Ishikawa (cell line): ENCODE measurements around the gene N4BP2L2.

ENCODE experiments used
- CEBPB ChIP-seq: IDR thresholded peaks from 2 replicates; pipeline ENCODE4 v1.6.1; 2012
- CREB1 ChIP-seq: IDR thresholded peaks from 2 replicates; pipeline ENCODE4 v1.6.1; 2012; ENCODE audit warnings: low read depth
- EGR1 ChIP-seq: IDR thresholded peaks from 2 replicates; pipeline ENCODE4 v1.6.1; 2012
- EP300 ChIP-seq: IDR thresholded peaks from 2 replicates; pipeline ENCODE4 v1.6.1; 2012; ENCODE audit warnings: borderline replicate concordance
- FOXM1 ChIP-seq: IDR thresholded peaks from 2 replicates; pipeline ENCODE4 v1.6.1; 2012; ENCODE audit warnings: low read depth, borderline replicate concordance
- MAX ChIP-seq: IDR thresholded peaks from 2 replicates; pipeline ENCODE4 v1.6.1; 2012
- NFIC ChIP-seq: IDR thresholded peaks from 2 replicates; pipeline ENCODE4 v1.6.1; 2012
- RAD21 ChIP-seq: IDR thresholded peaks from 2 replicates; pipeline ENCODE4 v1.6.1; 2012; ENCODE audit warnings: low read depth
- TAF1 ChIP-seq: IDR thresholded peaks from 2 replicates; pipeline ENCODE4 v1.6.1; 2012; ENCODE audit warnings: low read depth, mild to moderate bottlenecking
- TCF12 ChIP-seq: IDR thresholded peaks from 2 replicates; pipeline ENCODE4 v1.6.1; 2012; ENCODE audit warnings: low read depth
- TEAD4 ChIP-seq: IDR thresholded peaks from 2 replicates; pipeline ENCODE4 v1.6.1; 2012
- YY1 ChIP-seq: IDR thresholded peaks from 2 replicates; pipeline ENCODE4 v1.6.1; 2012; ENCODE audit warnings: low read depth
- ZBTB7A ChIP-seq: IDR thresholded peaks from 2 replicates; pipeline ENCODE4 v1.6.1; 2012; ENCODE audit warnings: low read depth
- TF ChIP-seq, protein P1 (sequence below): IDR thresholded peaks from 2 replicates; pipeline ENCODE4 v1.6.1; 2012; ENCODE audit warnings: low read depth, mild to moderate bottlenecking
- TF ChIP-seq, protein P2 (sequence below): IDR thresholded peaks from 2 replicates; pipeline ENCODE4 v1.6.1; 2012

N4BP2L2 gene

DNA sequence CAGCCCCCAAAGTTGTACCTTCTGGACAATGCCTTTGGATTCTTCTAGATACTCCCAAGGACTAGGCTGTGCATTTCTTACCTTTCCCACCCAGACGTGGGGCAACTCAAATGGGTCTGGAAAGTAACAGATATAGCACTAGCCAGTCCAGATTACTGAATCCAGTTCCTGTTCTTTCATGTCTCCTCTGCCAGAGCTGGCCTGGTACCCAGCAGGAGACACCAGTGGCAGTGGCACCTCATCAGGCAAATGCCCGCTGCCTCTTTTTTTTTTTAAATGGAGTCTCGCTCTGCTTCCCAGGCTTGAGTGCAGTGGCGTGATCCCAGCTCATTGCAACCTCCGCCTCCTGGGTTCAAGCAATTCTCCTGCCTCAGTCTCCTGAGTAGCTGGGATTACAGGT is 43.2 kb downstream of the N4BP2L2 start:
- TF ChIP-seq NFIC (no peak), EP300 (no peak), CEBPB (no peak), YY1 (no peak), CREB1 (no peak), EGR1 (no peak), MAX (no peak), TCF12 (no peak), TEAD4 (no peak), RAD21 (no peak), TAF1 (no peak), ZBTB7A (no peak), FOXM1 (no peak)
- TF ChIP-seq, protein P1, sequence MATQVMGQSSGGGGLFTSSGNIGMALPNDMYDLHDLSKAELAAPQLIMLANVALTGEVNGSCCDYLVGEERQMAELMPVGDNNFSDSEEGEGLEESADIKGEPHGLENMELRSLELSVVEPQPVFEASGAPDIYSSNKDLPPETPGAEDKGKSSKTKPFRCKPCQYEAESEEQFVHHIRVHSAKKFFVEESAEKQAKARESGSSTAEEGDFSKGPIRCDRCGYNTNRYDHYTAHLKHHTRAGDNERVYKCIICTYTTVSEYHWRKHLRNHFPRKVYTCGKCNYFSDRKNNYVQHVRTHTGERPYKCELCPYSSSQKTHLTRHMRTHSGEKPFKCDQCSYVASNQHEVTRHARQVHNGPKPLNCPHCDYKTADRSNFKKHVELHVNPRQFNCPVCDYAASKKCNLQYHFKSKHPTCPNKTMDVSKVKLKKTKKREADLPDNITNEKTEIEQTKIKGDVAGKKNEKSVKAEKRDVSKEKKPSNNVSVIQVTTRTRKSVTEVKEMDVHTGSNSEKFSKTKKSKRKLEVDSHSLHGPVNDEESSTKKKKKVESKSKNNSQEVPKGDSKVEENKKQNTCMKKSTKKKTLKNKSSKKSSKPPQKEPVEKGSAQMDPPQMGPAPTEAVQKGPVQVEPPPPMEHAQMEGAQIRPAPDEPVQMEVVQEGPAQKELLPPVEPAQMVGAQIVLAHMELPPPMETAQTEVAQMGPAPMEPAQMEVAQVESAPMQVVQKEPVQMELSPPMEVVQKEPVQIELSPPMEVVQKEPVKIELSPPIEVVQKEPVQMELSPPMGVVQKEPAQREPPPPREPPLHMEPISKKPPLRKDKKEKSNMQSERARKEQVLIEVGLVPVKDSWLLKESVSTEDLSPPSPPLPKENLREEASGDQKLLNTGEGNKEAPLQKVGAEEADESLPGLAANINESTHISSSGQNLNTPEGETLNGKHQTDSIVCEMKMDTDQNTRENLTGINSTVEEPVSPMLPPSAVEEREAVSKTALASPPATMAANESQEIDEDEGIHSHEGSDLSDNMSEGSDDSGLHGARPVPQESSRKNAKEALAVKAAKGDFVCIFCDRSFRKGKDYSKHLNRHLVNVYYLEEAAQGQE: no peak
- TF ChIP-seq, protein P2, sequence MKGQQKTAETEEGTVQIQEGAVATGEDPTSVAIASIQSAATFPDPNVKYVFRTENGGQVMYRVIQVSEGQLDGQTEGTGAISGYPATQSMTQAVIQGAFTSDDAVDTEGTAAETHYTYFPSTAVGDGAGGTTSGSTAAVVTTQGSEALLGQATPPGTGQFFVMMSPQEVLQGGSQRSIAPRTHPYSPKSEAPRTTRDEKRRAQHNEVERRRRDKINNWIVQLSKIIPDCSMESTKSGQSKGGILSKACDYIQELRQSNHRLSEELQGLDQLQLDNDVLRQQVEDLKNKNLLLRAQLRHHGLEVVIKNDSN: no peak

GRCh38 chr13:32491028-32491427 is 47.6 kb downstream of the N4BP2L2 start:
- TF ChIP-seq, protein P1: no peak
- TF ChIP-seq TCF12 (no peak), YY1 (no peak), TEAD4 (no peak), MAX (no peak), NFIC (no peak), EP300 (no peak), EGR1 (no peak), TAF1 (no peak), CEBPB (no peak), CREB1 (no peak), RAD21 (no peak), ZBTB7A (no peak), FOXM1 (no peak)
- TF ChIP-seq, protein P2: no peak

- TF ChIP-seq TCF12 (no peak), CREB1 (no peak), TAF1 (no peak), EGR1 (no peak), MAX (no peak), YY1 (no peak)
- TF ChIP-seq, protein P1: no peak
- TF ChIP-seq, protein P2: no peak
Observed at GRCh38 chr13:32476892-32477291, 61.7 kb downstream of the N4BP2L2 start.

DNA sequence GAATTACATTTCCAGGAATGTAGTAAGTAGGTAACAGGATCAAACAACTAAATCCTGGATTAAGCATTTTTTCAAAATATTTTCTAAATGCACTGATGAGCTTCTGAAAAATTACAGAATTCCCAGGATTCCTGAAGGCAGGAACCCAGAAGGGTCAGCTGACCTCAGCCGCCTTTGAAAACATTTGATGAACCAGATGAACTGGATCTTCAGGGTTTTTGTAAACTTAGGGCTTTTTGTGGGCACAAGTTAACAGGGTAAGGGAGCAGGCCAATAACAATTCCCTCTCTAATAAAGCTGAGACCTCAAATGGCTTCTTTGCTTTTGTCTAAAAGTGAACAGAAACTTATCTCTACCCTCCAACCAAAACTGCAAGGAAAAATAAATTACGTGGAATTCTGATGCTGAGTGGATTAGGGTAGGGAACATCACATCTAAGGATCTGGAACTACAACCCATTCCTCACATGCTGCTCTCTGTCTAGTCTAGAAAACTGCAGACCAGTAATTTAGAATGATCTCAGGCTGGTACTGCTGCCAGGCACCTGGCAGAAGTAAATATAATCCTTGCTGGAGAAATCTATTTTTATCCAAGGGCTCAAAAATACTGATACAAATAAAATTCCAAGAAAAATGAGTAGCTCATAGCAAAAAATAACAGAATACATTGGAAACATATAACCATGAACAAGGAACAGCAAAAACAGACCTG is 62.4 kb downstream of the N4BP2L2 start:
- TF ChIP-seq EP300: no peak
- TF ChIP-seq, protein P2: peak; percentile 56
